NT2/D1 (cell line): Measurements from ENCODE around the gene RNASE8.

ENCODE experiments used
- SUZ12 ChIP-seq: IDR thresholded peaks from 2 replicates; pipeline ENCODE4 v1.6.1; 2011; ENCODE audit not compliant: insufficient read length, insufficient read depth; ENCODE audit errors: extremely low read depth
- YY1 ChIP-seq: IDR thresholded peaks from 2 replicates; pipeline ENCODE4 v1.6.1; 2011; ENCODE audit not compliant: insufficient read length, insufficient read depth

DNA sequence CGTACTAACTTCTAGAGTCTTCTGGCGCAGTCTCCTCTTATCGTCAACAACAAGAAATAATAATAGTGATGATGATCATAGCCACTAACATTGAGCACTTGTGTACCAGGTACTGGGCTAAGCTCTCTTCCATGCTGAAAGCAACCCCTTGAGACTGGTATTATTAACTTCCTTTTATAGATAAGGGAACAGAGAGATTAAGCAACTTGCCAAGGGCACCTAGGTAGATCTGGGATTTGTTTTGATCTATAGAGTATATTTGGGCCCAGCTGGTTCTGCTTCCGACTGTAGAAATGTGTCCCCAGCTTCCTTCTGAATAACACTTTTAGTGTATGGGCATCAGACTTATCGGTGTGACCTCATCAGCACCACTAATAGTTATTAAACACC lies 42.0 kb downstream of the RNASE8 start:
- TF ChIP-seq YY1 (no peak), SUZ12 (no peak)
